ENCODE measurements around the gene NCK2.

Gene NCK2

DNA sequence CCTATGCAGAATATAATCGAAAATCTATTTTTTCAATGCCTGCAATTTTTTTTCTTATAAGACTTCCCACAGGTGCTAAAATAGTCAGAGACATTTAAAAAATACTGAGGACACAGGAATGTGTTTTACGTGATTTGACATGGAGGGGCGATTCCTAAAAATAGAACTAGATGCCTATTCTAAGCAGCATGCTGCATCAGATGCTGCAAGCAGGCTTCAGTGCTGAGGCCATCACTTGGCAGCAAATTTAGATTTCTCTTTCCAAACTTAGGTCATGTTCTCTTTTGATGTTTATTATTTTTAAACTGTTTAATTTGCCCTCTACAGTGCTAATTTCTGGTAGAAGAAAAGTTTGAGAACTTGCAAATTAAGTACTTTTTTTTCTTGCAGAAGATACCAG is 43.7 kb upstream of the NCK2 start:
- no peak overlapping the region for H3K27ac ChIP-seq (ENCODE audit: low read length)
- no peaks in the 10 kb centered on the region for H3K27me3 ChIP-seq (replicated peaks; ENCODE audit: insufficient read depth, low read length)
- no peak overlapping the region for H3K4me3 ChIP-seq (ENCODE audit: low read length)
- TF ChIP-seq EZH2 (optimal IDR thresholded peaks at IDR 0.05; ENCODE audit: low read depth, low read length) (no peak), EZH2phosphoT487 (IDR thresholded peaks at IDR 0.05; ENCODE audit: low read length) (no peak), CTCF (IDR thresholded peaks at IDR 0.05; ENCODE audit: low read length) (no peak)
- no peaks in the 10 kb centered on the region for H3K79me2 ChIP-seq (ENCODE audit: low read length)
- H3K4me2 ChIP-seq (ENCODE audit: low read depth, low read length), result no peak overlapping the region
- H3K9me2 ChIP-seq (replicated peaks; ENCODE audit: insufficient read depth, low read length), result no peaks in the 10 kb centered on the region
- DNase-seq, result no peak
- H3K36me3 ChIP-seq (replicated peaks; ENCODE audit: insufficient read depth, low read length), result no peaks in the 10 kb centered on the region
- H4K20me1 ChIP-seq (ENCODE audit: insufficient read depth, low read length), result no peaks in the 10 kb centered on the region
- no peaks in the 10 kb centered on the region for H3K9me3 ChIP-seq (replicated peaks; ENCODE audit: insufficient read depth, low read length)
- no peak overlapping the region for H3K9ac ChIP-seq (ENCODE audit: low read length)
- H3F3A ChIP-seq (ENCODE audit: insufficient read depth, low read length), result no peaks in the 10 kb centered on the region
- peaks cover 6% of the 10 kb centered on the region; the same call in 1 of the 2 replicates for H3K4me1 ChIP-seq (ENCODE audit: low read length)
- no peak overlapping the region for H2AFZ ChIP-seq (ENCODE audit: low read length)

DNA sequence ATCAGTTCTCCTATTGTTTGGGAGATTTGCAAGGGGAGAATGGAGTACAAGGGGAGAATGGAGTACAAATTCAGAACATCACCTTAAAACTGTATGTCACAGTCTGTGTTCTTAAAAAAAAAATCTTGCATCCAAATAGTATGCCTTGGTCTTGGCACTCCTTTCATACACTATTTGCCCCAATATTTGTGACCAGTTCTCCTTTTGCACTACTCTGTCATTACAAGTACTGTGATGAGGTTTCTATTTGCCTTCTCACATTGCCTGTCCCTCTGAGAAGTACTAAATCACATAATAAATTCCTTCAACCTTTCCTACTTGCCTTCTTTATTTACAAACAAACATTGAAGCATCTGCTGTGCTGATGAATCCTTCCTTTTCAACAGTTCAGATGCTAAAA is 36.0 kb upstream of the NCK2 start:
- peaks cover 37% of the 10 kb centered on the region for H3K4me1 ChIP-seq (ENCODE audit: low read length)
- H3K4me2 ChIP-seq (ENCODE audit: low read depth, low read length), result peak overlapping the region; percentile 35
- no peak for DNase-seq
- no peaks in the 10 kb centered on the region for H3K9me2 ChIP-seq (replicated peaks; ENCODE audit: insufficient read depth, low read length)
- 0 out of 2 replicates have a peak overlapping the region, but pooled peaks have one; percentile 40 for H2AFZ ChIP-seq (ENCODE audit: low read length)
- H3K4me3 ChIP-seq (ENCODE audit: low read length), result no peak overlapping the region
- H3K79me2 ChIP-seq (ENCODE audit: low read length), result no peaks in the 10 kb centered on the region
- H3K9ac ChIP-seq (ENCODE audit: low read length), result peak overlapping the region; percentile 14; the same call in 1 of the 2 replicates
- H3K27ac ChIP-seq (ENCODE audit: low read length), result peak overlapping the region; percentile 32; the same call in 1 of the 2 replicates
- no peaks in the 10 kb centered on the region for H3K36me3 ChIP-seq (replicated peaks; ENCODE audit: insufficient read depth, low read length)
- peaks cover 23% of the 10 kb centered on the region for H3F3A ChIP-seq (ENCODE audit: insufficient read depth, low read length)
- no peak for TF ChIP-seq EZH2phosphoT487 (IDR thresholded peaks at IDR 0.05; ENCODE audit: low read length)
- TF ChIP-seq CTCF (IDR thresholded peaks at IDR 0.05; ENCODE audit: low read length), result no peak
- no peak for TF ChIP-seq EZH2 (optimal IDR thresholded peaks at IDR 0.05; ENCODE audit: low read depth, low read length)
- no peaks in the 10 kb centered on the region for H4K20me1 ChIP-seq (ENCODE audit: insufficient read depth, low read length)
- H3K9me3 ChIP-seq (replicated peaks; ENCODE audit: insufficient read depth, low read length), result no peaks in the 10 kb centered on the region
- no peaks in the 10 kb centered on the region for H3K27me3 ChIP-seq (replicated peaks; ENCODE audit: insufficient read depth, low read length)

- Histone ChIP-seq H3K4me3 (ENCODE audit: low read length) (no peak overlapping the region), H3K79me2 (ENCODE audit: low read length) (no peaks in the 10 kb centered on the region), H3K4me1 (ENCODE audit: low read length) (peaks cover 47% of the 10 kb centered on the region), H3K9me2 (replicated peaks; ENCODE audit: insufficient read depth, low read length) (no peaks in the 10 kb centered on the region), H2AFZ (ENCODE audit: low read length) (no peak overlapping the region), H3K27me3 (replicated peaks; ENCODE audit: insufficient read depth, low read length) (no peaks in the 10 kb centered on the region), H3K9ac (ENCODE audit: low read length) (no peak overlapping the region), H3K9me3 (replicated peaks; ENCODE audit: insufficient read depth, low read length) (no peaks in the 10 kb centered on the region), H3K4me2 (ENCODE audit: low read depth, low read length) (no peak overlapping the region), H3K36me3 (replicated peaks; ENCODE audit: insufficient read depth, low read length) (no peaks in the 10 kb centered on the region), H3F3A (ENCODE audit: insufficient read depth, low read length) (peaks cover 36% of the 10 kb centered on the region), H4K20me1 (ENCODE audit: insufficient read depth, low read length) (no peaks in the 10 kb centered on the region), H3K27ac (ENCODE audit: low read length) (no peak overlapping the region)
- no peak for DNase-seq
- TF ChIP-seq EZH2 (optimal IDR thresholded peaks at IDR 0.05; ENCODE audit: low read depth, low read length) (no peak), EZH2phosphoT487 (IDR thresholded peaks at IDR 0.05; ENCODE audit: low read length) (no peak), CTCF (IDR thresholded peaks at IDR 0.05; ENCODE audit: low read length) (no peak)
Measured at GRCh38 chr2:105711394-105711793, 33.3 kb upstream of the NCK2 start.

Measured in MM.1S (cell line).